ENCODE measurements around the gene KLHL3. TPM values are rescaled to one million over a fixed set of nuclear protein-coding genes. Genes with fewer than 3 reads are reported as not detected.

Gene KLHL3
- total RNA-seq, 6 experiments from 2014 or later, result 1.9 to 8.5 (median 3.3) TPM

- WGBS (ENCODE audit: insufficient coverage, low coverage, low lambda C conversion rate, missing lambda C conversion rate), result 90% methylated on average over 3 of the region's 3 CpGs
- TF ChIP-seq POLR2A (IDR thresholded peaks at IDR 0.05) (no peak), CTCF (IDR thresholded peaks at IDR 0.05) (no peak)
- H3K36me3 ChIP-seq, result no peaks in the 10 kb centered on the region
- H3K9me3 ChIP-seq, result no peaks in the 10 kb centered on the region
- H3K27me3 ChIP-seq, result no peaks in the 10 kb centered on the region
- peaks cover 0 to 23% (median 6%) of the 10 kb centered on the region in 4 donors for H3K4me1 ChIP-seq
- ATAC-seq, result no peak
- intact Hi-C loops (cut with DNase I), result no loop called here
- H3K4me3 ChIP-seq, result no peak overlapping the region
- no peak overlapping the region for H3K27ac ChIP-seq
- no peak for DNase-seq
These were observed 114.6 kb downstream of the KLHL3 start for GRCh38 chr5:137621306-137621705.

- DNase-seq, result no peak
- Histone ChIP-seq H3K9me3 (no peaks in the 10 kb centered on the region), H3K27me3 (no peaks in the 10 kb centered on the region), H3K27ac (no peak overlapping the region), H3K4me1 (peaks cover 0 to 16% (median 6%) of the 10 kb centered on the region in 4 donors), H3K36me3 (no peaks in the 10 kb centered on the region), H3K4me3 (no peak overlapping the region)
- intact Hi-C loops (cut with DNase I), result no loop called here
- TF ChIP-seq POLR2A (IDR thresholded peaks at IDR 0.05), result no peak
- TF ChIP-seq CTCF (IDR thresholded peaks at IDR 0.05), result no peak
- 78% methylated on average over 11 of the region's 12 CpGs for WGBS (ENCODE audit: insufficient coverage, low coverage, low lambda C conversion rate, missing lambda C conversion rate)
- no peak for ATAC-seq
These were observed 116.6 kb downstream of the KLHL3 start for GRCh38 chr5:137619191-137619870.

GRCh38 chr5:137618476-137618875 is 117.4 kb downstream of the KLHL3 start:
- WGBS (ENCODE audit: insufficient coverage, low coverage, low lambda C conversion rate, missing lambda C conversion rate), result 79% methylated on average over 3 of the region's 7 CpGs
- no peak overlapping the region for H3K27ac ChIP-seq
- no peaks in the 10 kb centered on the region for H3K27me3 ChIP-seq
- DNase-seq (no peak), ATAC-seq (no peak)
- no peak overlapping the region for H3K4me3 ChIP-seq
- TF ChIP-seq POLR2A (IDR thresholded peaks at IDR 0.05) (no peak), CTCF (IDR thresholded peaks at IDR 0.05) (no peak)
- intact Hi-C loops (cut with DNase I), result no loop called here
- no peaks in the 10 kb centered on the region for H3K9me3 ChIP-seq
- H3K4me1 ChIP-seq, result peaks cover 0 to 16% (median 6%) of the 10 kb centered on the region in 4 donors
- H3K36me3 ChIP-seq, result no peaks in the 10 kb centered on the region

GRCh38 chr5:137617528-137618205 is 118.2 kb downstream of the KLHL3 start:
- Histone ChIP-seq H3K4me3 (no peak overlapping the region), H3K4me1 (peaks cover 0 to 9% (median 3%) of the 10 kb centered on the region in 4 donors), H3K27me3 (no peaks in the 10 kb centered on the region), H3K9me3 (no peaks in the 10 kb centered on the region), H3K27ac (no peak overlapping the region), H3K36me3 (no peaks in the 10 kb centered on the region)
- ATAC-seq, result no peak
- WGBS (ENCODE audit: insufficient coverage, low coverage, low lambda C conversion rate, missing lambda C conversion rate), result 85% methylated on average over 7 of the region's 7 CpGs
- no peak for TF ChIP-seq CTCF (IDR thresholded peaks at IDR 0.05)
- no peak for TF ChIP-seq POLR2A (IDR thresholded peaks at IDR 0.05)
- intact Hi-C loops (cut with DNase I), result no loop called here
- no peak for DNase-seq

All from right lobe of liver (tissue), 6 donors.